Esophagus squamous epithelium (tissue), 5 donors: ENCODE results near the gene MAN1C1. TPM values are rescaled to one million over a fixed set of nuclear protein-coding genes. Genes with fewer than 3 reads are reported as not detected.

Experiments used
- DNase-seq: peaks from one replicate; lab custom pipeline; 2025; lab: John Stamatoyannopoulos, UW
- H3K27ac ChIP-seq, 4 donors: fragments of 200-600 bp; sonication (generic); one replicate each; pipeline ENCODE4 v1.5.1; 2016 to 2019; ENCODE audit warnings: mild to moderate bottlenecking in 1 of 4
- H3K27me3 ChIP-seq, 4 donors: fragments of 200-600 bp; sonication (generic); 1 replicate in 3 of 4; 2 replicates in 1 of 4; pipeline versions ENCODE4 v1.5.1 to v1.6.0; 2017 to 2021; ENCODE audit warnings: antibody characterized with exemption in 1 of 4
- H3K36me3 ChIP-seq, 3 donors: fragments of 200-600 bp; sonication (generic); one replicate each; pipeline ENCODE4 v1.5.1; 2016 to 2019
- H3K4me1 ChIP-seq, 3 donors: fragments of 200-600 bp; sonication (generic); one replicate each; pipeline ENCODE4 v1.5.1; 2017 to 2019
- H3K4me3 ChIP-seq, 4 donors: fragments of 200-600 bp; sonication (generic); 1 replicate in 3 of 4; 2 replicates in 1 of 4; pipeline ENCODE4 v1.5.1; 2016 to 2019; ENCODE audit warnings: mild to moderate bottlenecking in 2 of 4, moderate library complexity in 1 of 4
- H3K9me3 ChIP-seq, 3 donors: fragments of 200-600 bp; sonication (generic); one replicate each; pipeline ENCODE4 v1.5.1; 2016 to 2019
- POLR2A ChIP-seq, 4 donors: fragments of 450-650 bp; IDR thresholded peaks; one replicate each; pipeline ENCODE4 v1.6.1; 2017; ENCODE audit warnings: antibody characterized with exemption in 4 of 4, mild to moderate bottlenecking in 4 of 4, moderate library complexity in 3 of 4
- WGBS, 2 donors: methylation state at CpG; one replicate each; pipeline ENCODE4 v1.1.5; 2018; 5-methylcytosine and 5-hydroxymethylcytosine counted together
- intact Hi-C: fragments of 100-400 bp; cut with DNase I; formaldehyde crosslinking; loops from one replicate; pipeline ENCODE4 v1.15.0; 2022
- total RNA-seq, 4 donors: library from RNA; depleted of rRNA; stranded (reverse); fragments of >200 nt; gene quantifications; one replicate each; pipeline ENCODE4 v1.1.0, GENCODE V29; 2016
- TF ChIP-seq, protein P1 (sequence below), 6 experiments: fragments of 450-650 bp in 4 of 6; fragments of 200-600 bp in 2 of 6; sonication (generic) in 2 of 6; IDR thresholded peaks; one replicate each; pipeline ENCODE4 v1.5.1; 2016 to 2019; ENCODE audit warnings: antibody characterized with exemption in 6 of 6, mild to moderate bottlenecking in 4 of 6, moderate library complexity in 4 of 6
- donor health status: DM: yes; HTN: yes; CAD: no.

MAN1C1 gene
- 1 to 10 TPM in 3 of 4 donors, under 1 TPM in 1; 0.91 to 7.4 (median 3.8) TPM for total RNA-seq

GRCh38 chr1:25616095-25616986, at the start of gene MAN1C1:
MAN1C1 (plus strand) TSS chr1:25616791; CDS start chr1:25617798, 1,007 bp downstream.
- intact Hi-C loops = loop anchor here (5.0 kb wide), 1 partner anchor 131 kb away; no protein-coding TSS in a partner anchor
- 0% methylated on average over 1 to 13 of the region's 116 CpGs for WGBS, 2 donors
- Histone ChIP-seq H3K27ac (peak within 1 kb of the TSS; percentile 67 to 92 (median 82)), H3K36me3 (no peaks in the 10 kb centered on the region), H3K4me1 (peaks cover 16 to 60% (median 37%) of the 10 kb centered on the region in 3 donors), H3K9me3 (no peaks in the 10 kb centered on the region), H3K27me3 (peaks cover 0 to 21% (median 0%) of the 10 kb centered on the region in 4 donors), H3K4me3 (peak within 1 kb of the TSS; percentile 69 to 93 (median 86))
- DNase-seq = no peak
- peak in 2 of 4 donors; percentile 43 to 51 for TF ChIP-seq POLR2A (IDR thresholded peaks at IDR 0.05)
- TF ChIP-seq, protein P1, sequence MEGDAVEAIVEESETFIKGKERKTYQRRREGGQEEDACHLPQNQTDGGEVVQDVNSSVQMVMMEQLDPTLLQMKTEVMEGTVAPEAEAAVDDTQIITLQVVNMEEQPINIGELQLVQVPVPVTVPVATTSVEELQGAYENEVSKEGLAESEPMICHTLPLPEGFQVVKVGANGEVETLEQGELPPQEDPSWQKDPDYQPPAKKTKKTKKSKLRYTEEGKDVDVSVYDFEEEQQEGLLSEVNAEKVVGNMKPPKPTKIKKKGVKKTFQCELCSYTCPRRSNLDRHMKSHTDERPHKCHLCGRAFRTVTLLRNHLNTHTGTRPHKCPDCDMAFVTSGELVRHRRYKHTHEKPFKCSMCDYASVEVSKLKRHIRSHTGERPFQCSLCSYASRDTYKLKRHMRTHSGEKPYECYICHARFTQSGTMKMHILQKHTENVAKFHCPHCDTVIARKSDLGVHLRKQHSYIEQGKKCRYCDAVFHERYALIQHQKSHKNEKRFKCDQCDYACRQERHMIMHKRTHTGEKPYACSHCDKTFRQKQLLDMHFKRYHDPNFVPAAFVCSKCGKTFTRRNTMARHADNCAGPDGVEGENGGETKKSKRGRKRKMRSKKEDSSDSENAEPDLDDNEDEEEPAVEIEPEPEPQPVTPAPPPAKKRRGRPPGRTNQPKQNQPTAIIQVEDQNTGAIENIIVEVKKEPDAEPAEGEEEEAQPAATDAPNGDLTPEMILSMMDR (IDR thresholded peaks at IDR 0.05) = peak in 5 of 6 experiments; percentile 38 to 57 (median 45)

DNA sequence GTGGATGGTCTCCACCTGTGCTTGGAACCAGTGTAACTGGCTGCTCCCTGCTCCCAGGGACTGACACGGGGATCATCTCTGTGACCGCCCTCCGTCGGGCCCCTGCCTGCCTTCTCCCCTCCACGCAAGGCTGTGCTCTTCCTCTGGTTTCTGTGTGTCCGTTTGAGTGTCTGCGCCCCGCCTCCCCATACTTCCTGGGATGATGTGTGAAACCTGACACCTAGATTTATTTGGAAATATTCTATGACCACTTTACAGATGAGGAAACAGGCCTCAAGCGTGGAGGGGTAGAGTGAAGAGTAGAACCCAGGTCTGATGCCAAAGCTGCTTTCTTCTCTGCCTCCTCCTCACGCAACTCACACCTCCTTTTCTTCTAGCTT, 48.9 kb upstream of the MAN1C1 start:
- DNase-seq = no peak
- intact Hi-C loops = no loop called here
- 27 to 45% methylated on average over 10 of the region's 10 CpGs for WGBS, 2 donors
- Histone ChIP-seq H3K36me3 (peaks cover 6 to 32% (median 9%) of the 10 kb centered on the region in 3 donors), H3K27ac (peak overlapping the region; percentile 75 to 93 (median 86)), H3K27me3 (no peaks in the 10 kb centered on the region), H3K4me1 (peaks cover 27 to 72% (median 39%) of the 10 kb centered on the region in 3 donors), H3K9me3 (no peaks in the 10 kb centered on the region), H3K4me3 (peak overlapping the region in 1 of 4 donors; percentile 23)
- TF ChIP-seq, protein P1 (IDR thresholded peaks at IDR 0.05) = no peak
- no peak for TF ChIP-seq POLR2A (IDR thresholded peaks at IDR 0.05)

DNA sequence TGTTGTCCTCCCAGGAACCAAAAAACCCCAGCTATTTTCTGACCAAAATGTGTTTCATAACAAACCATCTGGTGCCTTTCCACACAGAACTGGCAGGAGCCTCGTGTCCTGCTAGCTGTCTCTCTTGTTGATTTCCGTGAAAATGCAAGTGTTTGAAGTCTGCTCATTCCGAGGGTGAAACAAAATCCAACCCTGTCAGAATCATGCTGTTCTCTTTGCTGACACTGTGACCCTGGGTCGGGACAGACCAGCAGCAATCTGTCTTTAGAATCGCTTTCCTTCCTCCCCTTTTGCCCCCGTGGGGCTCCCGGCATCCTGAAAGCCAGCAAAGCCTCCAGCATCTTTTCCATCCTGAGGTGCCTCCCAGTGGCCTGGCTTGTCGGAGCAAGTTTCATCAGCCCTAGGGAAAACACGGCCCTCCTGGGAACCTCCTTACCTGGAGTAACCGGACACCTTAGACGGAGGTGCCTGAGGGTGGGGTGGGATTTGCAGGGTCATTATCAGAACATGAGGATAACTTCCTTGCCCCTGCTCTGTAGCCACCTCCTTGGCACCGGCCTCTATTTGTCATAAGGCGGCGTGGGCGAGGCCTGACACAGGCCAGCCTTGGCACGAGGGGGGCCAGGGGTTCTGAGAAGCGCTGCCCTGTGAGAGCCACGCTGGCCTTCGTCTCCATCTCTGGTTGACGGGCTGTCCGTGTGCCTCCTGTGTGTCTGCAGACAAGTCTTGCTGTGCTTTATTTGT, 48.3 kb upstream of the MAN1C1 start:
- Histone ChIP-seq H3K4me1 (peaks cover 33 to 72% (median 45%) of the 10 kb centered on the region in 3 donors), H3K9me3 (no peaks in the 10 kb centered on the region)

GRCh38 chr1:25568834-25569596, 47.6 kb upstream of the MAN1C1 start:
- Histone ChIP-seq H3K4me3 (peak overlapping the region in 1 of 4 donors; percentile 7), H3K4me1 (peaks cover 35 to 76% (median 46%) of the 10 kb centered on the region in 3 donors), H3K36me3 (peaks cover 0 to 19% (median 0%) of the 10 kb centered on the region in 3 donors), H3K27ac (peak overlapping the region; percentile 75 to 93 (median 86)), H3K27me3 (no peaks in the 10 kb centered on the region), H3K9me3 (no peaks in the 10 kb centered on the region)
- intact Hi-C loops = no loop called here
- 38 to 60% methylated on average over 2 to 20 of the region's 21 CpGs for WGBS, 2 donors
- no peak for DNase-seq
- TF ChIP-seq, protein P1 (IDR thresholded peaks at IDR 0.05) = no peak
- no peak for TF ChIP-seq POLR2A (IDR thresholded peaks at IDR 0.05)

More for the DNA sequence above, 48.3 kb upstream of the MAN1C1 start:
- Histone ChIP-seq H3K4me3 (peak overlapping the region in 1 of 4 donors; percentile 23), H3K27ac (peak overlapping the region; percentile 75 to 93 (median 86)), H3K36me3 (peaks cover 6 to 26% (median 6%) of the 10 kb centered on the region in 3 donors), H3K27me3 (no peaks in the 10 kb centered on the region)
- intact Hi-C loops = no loop called here
- DNase-seq = no peak
- no peak for TF ChIP-seq POLR2A (IDR thresholded peaks at IDR 0.05)
- TF ChIP-seq, protein P1 (IDR thresholded peaks at IDR 0.05) = no peak
- 17 to 32% methylated on average over 6 to 10 of the region's 21 CpGs for WGBS, 2 donors
